Measurements from ENCODE around the gene APOBEC3F. TPM values are rescaled to one million over a fixed set of nuclear protein-coding genes. Genes with fewer than 3 reads are reported as not detected.
"Not testable (repeated sequence)": the region's sequence is repeated elsewhere in the genome, so short reads cannot be mapped to it uniquely, and the experiment has no call there.

The APOBEC3F gene
- total RNA-seq, result 10 to 100 TPM; 33.4 to 34.9 TPM

DNA sequence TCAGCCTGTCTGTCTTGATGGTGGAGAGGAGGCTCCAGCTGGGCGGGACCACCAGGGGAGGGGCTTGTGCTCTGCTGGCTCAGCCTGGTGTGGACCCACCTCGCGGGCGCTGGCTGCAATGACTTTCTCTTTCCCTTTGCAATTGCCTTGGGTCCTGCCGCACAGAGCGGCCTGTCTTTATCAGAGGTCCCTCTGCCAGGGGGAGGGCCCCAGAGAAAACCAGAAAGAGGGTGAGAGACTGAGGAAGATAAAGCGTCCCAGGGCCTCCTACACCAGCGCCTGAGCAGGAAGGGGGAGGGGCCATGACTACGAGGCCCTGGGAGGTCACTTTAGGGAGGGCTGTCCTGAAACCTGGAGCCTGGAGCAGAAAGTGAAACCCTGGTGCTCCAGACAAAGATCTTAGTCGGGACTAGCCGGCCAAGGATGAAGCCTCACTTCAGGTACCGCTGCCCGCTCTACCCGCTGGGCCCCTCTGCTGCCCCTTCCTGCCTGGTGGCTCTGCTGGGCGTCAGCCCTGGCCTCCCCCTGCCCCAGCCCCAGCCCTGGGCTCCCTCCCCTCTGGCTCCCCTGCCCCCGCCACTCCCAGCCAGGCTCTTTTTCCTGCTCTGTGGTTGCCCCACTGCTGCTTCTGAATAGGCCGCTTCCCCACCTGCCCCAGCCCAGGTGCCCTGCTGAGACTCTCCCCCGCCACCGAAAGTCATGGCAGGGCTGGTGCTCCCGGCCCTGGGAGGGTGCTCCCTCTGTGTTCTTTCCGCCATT lies at the start of gene APOBEC3F:
Gene APOBEC3F (plus strand): TSS at position 327 of the 759 bp plus-strand sequence. CDS start 97 bp downstream, at position 424.
- H3K27me3 Mint-ChIP-seq; H3K36me3 Mint-ChIP-seq; H3K9me3 Mint-ChIP-seq; intact Hi-C loops (cut with micrococcal nuclease); POLR2A ChIA-PET: not testable (repeated sequence)
- DNase-seq, result peak; percentile 88
- CTCF ChIA-PET, result interaction anchor here (0.7 to 1.1 kb wide), 2 partner anchors 11 to 77 kb away, joined by 3 read pairs; no protein-coding TSS in a partner anchor
- Mint-ChIP-seq H3K4me1 (ENCODE audit: low read depth) (peaks cover 26% of the 10 kb centered on the region), H3K4me3 (peak within 1 kb of the TSS; percentile 88), H3K27ac (peak within 1 kb of the TSS; percentile 91)

- H3K27me3 Mint-ChIP-seq; H3K9me3 Mint-ChIP-seq; intact Hi-C loops (cut with micrococcal nuclease); H3K4me3 Mint-ChIP-seq; H3K27ac Mint-ChIP-seq; POLR2A ChIA-PET; DNase-seq; H3K36me3 Mint-ChIP-seq: not testable (repeated sequence)
- CTCF ChIA-PET, result interaction anchor here (2.4 kb wide), 1 partner anchor 10 kb away, joined by 11 read pairs; no protein-coding TSS in a partner anchor
- peaks cover 29% of the 10 kb centered on the region for H3K4me1 Mint-ChIP-seq (ENCODE audit: low read depth)
Observed at GRCh38 chr22:38992871-38993371, 47.7 kb upstream of the APOBEC3F start.

DNA sequence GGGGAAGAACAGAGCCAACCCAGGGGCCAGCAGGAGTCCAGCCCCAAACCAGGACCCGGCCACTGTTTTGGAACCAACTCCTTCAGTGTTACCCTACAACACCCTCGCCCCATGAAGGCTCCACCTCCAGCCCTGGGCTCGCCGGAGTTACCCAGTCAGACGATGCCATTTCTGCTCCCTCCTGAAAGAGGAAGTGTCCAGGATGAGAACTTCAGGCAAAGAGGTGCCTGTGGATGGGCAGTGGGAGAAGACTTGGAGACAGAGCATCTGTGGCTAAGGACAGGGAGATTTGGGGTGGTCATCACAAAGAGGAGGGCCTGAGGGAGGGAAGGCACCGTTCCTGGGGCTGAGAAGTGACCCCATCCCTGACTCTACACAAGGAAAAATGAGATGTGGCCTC lies 44.6 kb upstream of the APOBEC3F start:
- H3K27ac Mint-ChIP-seq, result no peak overlapping the region

DNA sequence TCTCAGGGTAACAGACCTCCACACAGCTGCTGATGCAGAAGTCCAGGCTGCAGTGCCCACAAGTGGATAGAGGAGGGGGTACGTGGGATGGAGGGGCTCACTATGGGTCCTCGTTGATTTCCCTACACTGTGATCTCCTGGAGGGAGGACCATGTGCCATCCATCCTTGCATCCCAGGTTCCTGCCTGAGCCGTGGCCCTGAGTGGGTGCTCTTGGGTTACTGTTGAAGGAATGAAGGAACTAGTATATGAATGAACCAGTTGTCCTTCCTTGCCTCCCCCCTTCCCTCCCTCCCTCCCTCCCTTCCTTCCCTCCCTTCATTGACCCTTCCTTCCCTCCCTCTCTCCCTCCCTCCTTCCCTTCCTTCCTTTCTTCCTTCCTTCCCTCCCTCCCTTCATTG lies 43.1 kb upstream of the APOBEC3F start:
- H3K4me3 Mint-ChIP-seq, result no peak overlapping the region
- intact Hi-C loops (cut with micrococcal nuclease), result no loop called here
- no peaks in the 10 kb centered on the region for H3K9me3 Mint-ChIP-seq
- H3K27me3 Mint-ChIP-seq, result no peaks in the 10 kb centered on the region
- no peaks in the 10 kb centered on the region for H3K36me3 Mint-ChIP-seq
- POLR2A ChIA-PET, result no interaction called here
- peaks cover 6% of the 10 kb centered on the region for H3K4me1 Mint-ChIP-seq (ENCODE audit: low read depth)
- no peak for DNase-seq
- H3K27ac Mint-ChIP-seq, result no peak overlapping the region
- CTCF ChIA-PET, result interaction anchor here (0.8 to 1.9 kb wide), 3 partner anchors 23 to 129 kb away, joined by 3 to 5 read pairs (median 3); no protein-coding TSS in a partner anchor

More for the DNA sequence above, 44.6 kb upstream of the APOBEC3F start:
- intact Hi-C loops (cut with micrococcal nuclease), result no loop called here
- no peak for DNase-seq
- no peak overlapping the region for H3K4me3 Mint-ChIP-seq
- peaks cover 6% of the 10 kb centered on the region for H3K4me1 Mint-ChIP-seq (ENCODE audit: low read depth)
- ChIA-PET POLR2A (no interaction called here), CTCF (interaction anchor here (1.3 to 1.9 kb wide), 2 partner anchors 126 to 227 kb away, joined by 4 to 5 read pairs; no protein-coding TSS in a partner anchor)
- H3K36me3 Mint-ChIP-seq, result no peaks in the 10 kb centered on the region
- no peaks in the 10 kb centered on the region for H3K27me3 Mint-ChIP-seq
- no peaks in the 10 kb centered on the region for H3K9me3 Mint-ChIP-seq

DNA sequence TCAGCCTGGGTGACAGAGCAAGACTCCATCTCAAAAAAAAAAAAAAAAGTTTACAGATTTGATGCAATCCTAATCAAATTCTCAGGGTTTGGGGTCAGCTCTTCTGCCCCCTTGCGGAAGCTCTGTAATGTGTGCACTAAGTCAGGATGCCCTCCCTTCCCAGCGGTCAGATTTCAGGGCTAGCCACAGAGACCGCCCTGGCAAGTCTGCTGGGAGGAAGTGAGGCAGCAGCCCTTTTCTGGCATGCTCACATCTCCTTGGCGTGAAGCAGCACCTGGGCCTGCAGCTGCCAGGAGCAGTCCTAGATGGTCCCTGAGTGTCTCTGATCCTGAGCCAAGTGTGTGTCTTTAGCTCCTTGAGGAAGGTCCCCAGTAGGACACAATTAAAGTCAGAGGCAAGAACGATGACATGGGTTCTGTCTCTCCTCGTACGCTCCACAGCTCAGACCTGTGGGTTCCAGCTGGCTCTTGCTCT lies 37.5 kb upstream of the APOBEC3F start:
- no peaks in the 10 kb centered on the region for H3K36me3 Mint-ChIP-seq
- DNase-seq, result peak; percentile 89
- POLR2A ChIA-PET, result interaction anchor here (0.5 to 2.0 kb wide), 7 partner anchors 18 to 142 kb away, joined by 3 to 14 read pairs (median 4); no protein-coding TSS in a partner anchor
- CTCF ChIA-PET, result interaction anchor here (0.5 to 9.8 kb wide), 42 partner anchors 9 to 433 kb away, joined by 3 to 180 read pairs (median 6); partner anchors contain the start of genes APOBEC3B, APOBEC3C, APOBEC3D and CBX6
- H3K27me3 Mint-ChIP-seq, result no peaks in the 10 kb centered on the region
- H3K9me3 Mint-ChIP-seq, result no peaks in the 10 kb centered on the region
- peaks cover 8% of the 10 kb centered on the region for H3K4me1 Mint-ChIP-seq (ENCODE audit: low read depth)
- intact Hi-C loops (cut with micrococcal nuclease), result loop anchor here (1.0 to 2.0 kb wide), 4 partner anchors 18 to 133 kb away; no protein-coding TSS in a partner anchor
- H3K27ac Mint-ChIP-seq, result peak overlapping the region; percentile 6
- no peak overlapping the region for H3K4me3 Mint-ChIP-seq

DNA sequence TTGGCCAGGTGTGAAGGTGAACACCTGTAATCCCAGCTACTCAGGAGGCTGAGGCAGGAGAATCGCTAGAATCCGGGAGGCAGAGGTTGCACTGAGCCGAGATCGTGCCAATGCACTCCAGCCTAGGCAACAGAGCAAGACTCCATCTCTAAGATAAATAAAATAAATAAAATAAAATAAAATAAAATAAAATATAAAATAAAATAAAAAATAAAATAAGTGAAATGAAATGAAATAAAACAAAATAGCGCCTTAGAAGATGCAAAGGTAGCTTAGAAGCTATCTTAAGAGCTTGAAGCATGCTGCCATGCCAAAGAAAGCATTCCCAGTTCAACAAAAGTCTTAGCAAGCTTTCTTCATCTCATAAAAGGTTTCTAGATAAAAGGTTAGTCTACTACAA lies 33.5 kb upstream of the APOBEC3F start:
- CTCF ChIA-PET, result interaction anchor here (0.6 to 9.8 kb wide), 12 partner anchors 23 to 303 kb away, joined by 3 to 180 read pairs (median 3); partner anchors contain the start of gene CBX6
- Mint-ChIP-seq H3K9me3 (no peaks in the 10 kb centered on the region), H3K4me3 (no peak overlapping the region), H3K4me1 (ENCODE audit: low read depth) (peaks cover 20% of the 10 kb centered on the region), H3K27ac (no peak overlapping the region), H3K36me3 (no peaks in the 10 kb centered on the region), H3K27me3 (no peaks in the 10 kb centered on the region)
- no peak for DNase-seq
- POLR2A ChIA-PET, result interaction anchor here (1.2 kb wide), 1 partner anchor 312 kb away, joined by 3 read pairs; no protein-coding TSS in a partner anchor
- intact Hi-C loops (cut with micrococcal nuclease), result loop anchor here (1.0 kb wide), 2 partner anchors 111 to 115 kb away; no protein-coding TSS in a partner anchor

DNA sequence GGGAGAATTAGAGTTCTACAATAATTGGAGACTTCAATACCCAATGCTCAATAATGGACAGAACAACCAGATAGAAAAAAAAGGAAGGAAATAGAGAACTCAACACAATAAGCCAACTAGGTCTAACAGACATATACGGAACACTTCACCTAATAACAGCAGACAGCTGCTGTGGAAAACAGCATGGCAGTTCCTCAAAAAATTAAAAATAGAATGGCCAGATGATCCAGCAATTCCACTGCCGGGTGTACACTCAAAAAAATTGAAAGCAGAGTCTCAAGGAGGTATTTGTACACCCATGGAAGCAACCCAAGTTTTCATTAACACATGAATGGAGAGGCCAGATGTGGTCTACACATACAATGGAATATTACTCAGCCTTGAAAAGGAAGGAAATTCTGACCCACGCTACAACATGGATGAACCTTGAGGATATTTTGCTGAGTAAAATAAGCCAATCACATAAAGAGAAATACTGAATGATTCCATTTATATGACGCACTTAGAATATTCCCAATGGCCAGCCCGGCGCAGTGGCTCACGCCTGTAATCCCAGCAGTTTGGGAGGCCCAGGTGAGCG lies 32.3 kb upstream of the APOBEC3F start:
- CTCF ChIA-PET, result interaction anchor here (1.3 to 9.8 kb wide), 3 partner anchors 31 to 162 kb away, joined by 4 to 180 read pairs (median 5); partner anchors contain the start of gene CBX6
- H3K27me3 Mint-ChIP-seq; intact Hi-C loops (cut with micrococcal nuclease); H3K27ac Mint-ChIP-seq; POLR2A ChIA-PET; H3K4me3 Mint-ChIP-seq; H3K9me3 Mint-ChIP-seq; H3K36me3 Mint-ChIP-seq; DNase-seq: not testable (repeated sequence)
- peaks cover 26% of the 10 kb centered on the region for H3K4me1 Mint-ChIP-seq (ENCODE audit: low read depth)

DNA sequence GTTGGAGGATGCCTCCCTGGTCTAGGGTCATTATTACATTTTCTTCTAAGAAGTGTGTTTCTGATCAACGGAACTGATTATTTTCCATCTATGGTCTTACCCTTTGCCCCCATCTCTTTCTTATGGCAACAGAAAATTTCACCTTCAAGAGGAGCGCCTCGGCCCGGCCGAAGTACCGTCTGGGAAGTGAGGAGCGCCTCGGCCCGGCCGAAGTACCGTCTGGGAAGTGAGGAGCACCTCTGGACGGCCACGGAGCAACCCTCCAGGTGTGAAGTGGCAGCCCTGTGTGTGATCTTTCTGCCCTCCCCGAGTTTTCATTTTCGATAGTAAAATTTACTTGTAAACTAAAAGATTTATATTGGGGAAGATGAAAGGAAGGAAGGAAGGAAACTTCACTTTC lies 29.7 kb upstream of the APOBEC3F start:
- intact Hi-C loops (cut with micrococcal nuclease), result loop anchor here (5.0 kb wide), 1 partner anchor 306 kb away; the partner anchor contains the start of gene RPL3
- Mint-ChIP-seq H3K9me3 (no peaks in the 10 kb centered on the region), H3K4me1 (ENCODE audit: low read depth) (peaks cover 32% of the 10 kb centered on the region), H3K4me3 (no peak overlapping the region), H3K36me3 (peaks cover 5% of the 10 kb centered on the region), H3K27ac (no peak overlapping the region), H3K27me3 (no peaks in the 10 kb centered on the region)
- POLR2A ChIA-PET, result no interaction called here
- no peak for DNase-seq
- CTCF ChIA-PET, result interaction anchor here (0.9 kb wide), 1 partner anchor 142 kb away, joined by 3 read pairs; no protein-coding TSS in a partner anchor

GRCh38 chr22:39012533-39013511 lies 27.8 kb upstream of the APOBEC3F start:
- Mint-ChIP-seq H3K4me1 (ENCODE audit: low read depth) (peaks cover 41% of the 10 kb centered on the region), H3K9me3 (no peaks in the 10 kb centered on the region), H3K27me3 (no peaks in the 10 kb centered on the region), H3K27ac (peak overlapping the region; percentile 15), H3K36me3 (peaks cover 9% of the 10 kb centered on the region), H3K4me3 (peak overlapping the region; percentile 42)
- ChIA-PET POLR2A (no interaction called here), CTCF (interaction anchor here (0.6 to 1.9 kb wide), 5 partner anchors 9 to 204 kb away, joined by 3 to 8 read pairs (median 4); partner anchors contain the start of gene NPTXR)
- DNase-seq, result no peak
- intact Hi-C loops (cut with micrococcal nuclease), result loop anchor here (5.0 kb wide), 1 partner anchor 304 kb away; the partner anchor contains the start of gene RPL3

DNA sequence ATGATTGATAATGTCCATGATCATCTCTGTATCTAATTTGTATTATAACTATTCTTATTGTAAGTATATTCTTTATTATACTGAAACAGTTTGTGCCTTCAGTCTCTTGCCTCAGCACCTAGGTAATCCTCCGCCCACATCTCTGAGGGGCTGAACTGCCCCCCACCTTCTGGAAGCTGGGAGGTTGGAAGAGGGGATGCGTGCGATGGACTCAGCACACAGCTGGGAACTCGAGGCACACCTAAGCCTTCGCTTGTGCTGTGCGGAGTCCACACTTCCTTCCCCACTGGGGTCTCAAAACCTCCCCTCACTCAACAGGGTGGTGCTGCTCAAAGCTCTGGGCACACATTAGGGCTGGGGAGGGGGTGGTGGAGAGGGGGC lies 27.1 kb upstream of the APOBEC3F start:
- H3K27me3 Mint-ChIP-seq, DNase-seq, POLR2A ChIA-PET, H3K9me3 Mint-ChIP-seq: not testable (repeated sequence)
- Mint-ChIP-seq H3K4me1 (ENCODE audit: low read depth) (peaks cover 44% of the 10 kb centered on the region), H3K27ac (peak overlapping the region; percentile 96), H3K36me3 (peaks cover 15% of the 10 kb centered on the region), H3K4me3 (peak overlapping the region; percentile 97)
- intact Hi-C loops (cut with micrococcal nuclease), result loop anchor here (5.0 kb wide), 1 partner anchor 304 kb away; the partner anchor contains the start of gene RPL3
- CTCF ChIA-PET, result interaction anchor here (0.6 to 1.9 kb wide), 4 partner anchors 10 to 203 kb away, joined by 3 to 8 read pairs (median 5); partner anchors contain the start of gene NPTXR

All from activated CD4-positive, alpha-beta memory T cell treated with anti-CD3 and anti-CD28 coated beads for 36 hours (primary cell).